GM12872 (cell line): Measurements from ENCODE around the gene TMEM245.

Experiments
- CTCF ChIP-seq: IDR thresholded peaks from 3 replicates; pipeline ENCODE4 v1.5.1; 2011; ENCODE audit warnings: low read depth, mild to moderate bottlenecking, low read length, moderate library complexity; ENCODE audit not compliant: insufficient read depth

The TMEM245 gene

GRCh38 chr9:109088221-109088620 lies 31.5 kb downstream of the TMEM245 start:
- TF ChIP-seq CTCF = no peak

- TF ChIP-seq CTCF = no peak
These were observed 32.0 kb downstream of the TMEM245 start for GRCh38 chr9:109087795-109088194.

- TF ChIP-seq CTCF = no peak
These were observed 33.5 kb downstream of the TMEM245 start for GRCh38 chr9:109086221-109086620.

GRCh38 chr9:109085510-109085909 lies 34.2 kb downstream of the TMEM245 start:
- no peak for TF ChIP-seq CTCF

GRCh38 chr9:109083813-109084405 lies 35.8 kb downstream of the TMEM245 start:
- TF ChIP-seq CTCF = no peak

GRCh38 chr9:109083141-109083540 lies 36.6 kb downstream of the TMEM245 start:
- TF ChIP-seq CTCF = no peak

- TF ChIP-seq CTCF = no peak
These were observed 37.6 kb downstream of the TMEM245 start for GRCh38 chr9:109082091-109082620.
